HG03457 (cell line): ENCODE data around the gene NELL1.

Experiments used
- ATAC-seq: cut with Tn5 transposase; IDR thresholded peaks from one replicate; pipeline ENCODE4 v1.9.1; 2021; ENCODE audit warnings: moderate number of reproducible peaks; ENCODE audit not compliant: unreplicated experiment

Gene NELL1

DNA sequence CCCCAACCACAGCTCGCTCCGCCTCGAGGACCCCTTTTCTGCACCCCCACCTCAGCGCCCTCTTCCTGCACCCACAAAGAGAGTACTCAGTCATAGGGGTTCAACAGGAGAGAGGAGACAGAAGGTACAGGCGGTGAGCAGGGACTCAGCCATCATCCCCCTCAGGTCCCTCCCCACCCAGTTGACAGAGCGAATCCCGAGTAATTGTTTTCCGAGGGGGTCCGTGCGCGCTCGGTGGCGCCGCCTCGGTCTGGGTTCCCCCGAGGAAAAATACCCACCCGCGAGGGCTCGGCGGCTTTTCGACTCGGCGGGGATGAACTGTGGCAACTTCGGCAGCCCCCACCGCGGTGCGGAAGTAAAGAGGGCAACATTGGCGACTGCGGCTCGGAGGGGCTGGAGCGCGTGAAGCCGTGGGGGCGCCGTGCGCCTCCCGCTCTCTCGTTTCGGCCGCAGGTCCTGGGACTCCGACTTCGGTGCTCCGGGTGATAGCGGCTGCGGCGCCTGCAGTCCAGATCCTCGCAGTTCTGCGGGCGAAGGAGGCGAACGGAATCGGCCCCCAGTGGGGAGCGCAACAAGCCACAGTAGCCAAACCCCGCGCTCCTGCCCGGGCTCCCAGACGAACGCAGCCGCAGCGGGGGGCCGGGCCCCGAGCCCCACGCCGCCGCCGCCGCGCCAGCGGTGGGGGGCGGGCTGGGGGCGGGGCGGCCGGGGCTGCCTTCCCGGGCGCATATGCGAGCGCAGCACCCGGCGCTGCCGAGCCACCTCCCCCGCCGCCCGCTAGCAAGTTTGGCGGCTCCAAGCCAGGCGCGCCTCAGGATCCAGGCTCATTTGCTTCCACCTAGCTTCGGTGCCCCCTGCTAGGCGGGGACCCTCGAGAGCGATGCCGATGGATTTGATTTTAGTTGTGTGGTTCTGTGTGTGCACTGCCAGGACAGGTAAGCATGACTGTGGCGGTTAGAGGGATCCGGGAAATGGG lies at the start of gene NELL1:
Gene NELL1, plus strand, starts transcription at position 743 of the 976 bp plus-strand sequence.
- ATAC-seq = no peak

DNA sequence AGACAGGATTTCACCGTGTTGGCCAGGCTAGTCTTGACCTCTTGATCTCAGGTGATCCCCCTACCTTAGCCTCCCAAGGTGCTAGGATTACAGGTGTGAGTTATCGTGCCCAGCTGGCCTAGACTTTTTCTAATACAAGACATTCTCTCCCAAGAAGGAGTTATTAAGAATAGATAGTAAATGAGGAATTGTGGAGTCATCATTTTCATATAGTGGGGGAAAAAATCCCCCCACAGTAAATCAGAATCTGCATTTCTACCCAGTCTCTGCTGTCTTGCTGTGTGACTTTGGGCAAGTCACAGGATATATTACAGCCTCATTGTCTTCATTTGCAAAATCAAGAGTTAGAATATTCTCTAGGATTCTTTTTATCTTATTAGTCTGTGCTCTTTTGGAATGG lies 48.4 kb upstream of the NELL1 start:
- no peak for ATAC-seq

DNA sequence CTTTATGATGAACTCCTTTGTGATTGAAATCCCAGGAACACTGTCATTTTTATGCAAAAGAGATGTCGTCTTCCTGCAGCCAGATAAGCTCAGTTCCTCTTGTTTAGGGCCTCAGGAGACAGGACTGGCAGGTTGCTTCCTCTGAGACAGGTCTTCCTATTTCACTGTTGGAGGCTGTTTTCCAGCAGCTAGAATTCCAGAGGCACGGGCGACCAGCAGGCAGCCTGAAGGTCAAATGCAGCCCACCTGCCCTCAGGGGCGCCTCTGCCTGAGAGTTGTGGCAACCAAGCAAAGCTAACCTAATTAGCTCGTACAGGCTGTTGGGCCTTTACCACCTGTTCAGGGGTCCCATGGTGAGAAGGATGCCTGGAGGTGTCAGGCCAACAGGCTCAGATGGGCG lies 47.7 kb upstream of the NELL1 start:
- ATAC-seq = no peak

DNA sequence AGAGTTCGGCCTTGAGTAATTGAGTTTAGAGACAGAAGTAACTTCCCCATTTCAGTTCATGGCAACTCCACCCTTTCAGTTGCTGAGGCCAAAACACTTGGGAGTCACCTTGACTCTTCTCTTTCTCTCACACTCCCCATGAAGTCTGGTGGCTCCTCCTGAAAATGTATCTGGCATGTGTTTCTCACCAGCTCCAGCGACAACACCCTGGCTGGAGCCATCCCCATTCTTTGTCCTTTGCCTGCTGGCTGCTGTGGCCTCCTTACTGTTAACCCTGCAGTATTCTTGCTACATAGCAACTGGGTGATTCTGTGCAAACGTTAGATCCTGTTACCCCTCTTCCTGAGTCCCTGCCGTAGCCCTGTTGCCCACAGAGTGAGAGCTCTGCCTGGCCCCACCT lies 46.1 kb upstream of the NELL1 start:
- ATAC-seq = no peak

DNA sequence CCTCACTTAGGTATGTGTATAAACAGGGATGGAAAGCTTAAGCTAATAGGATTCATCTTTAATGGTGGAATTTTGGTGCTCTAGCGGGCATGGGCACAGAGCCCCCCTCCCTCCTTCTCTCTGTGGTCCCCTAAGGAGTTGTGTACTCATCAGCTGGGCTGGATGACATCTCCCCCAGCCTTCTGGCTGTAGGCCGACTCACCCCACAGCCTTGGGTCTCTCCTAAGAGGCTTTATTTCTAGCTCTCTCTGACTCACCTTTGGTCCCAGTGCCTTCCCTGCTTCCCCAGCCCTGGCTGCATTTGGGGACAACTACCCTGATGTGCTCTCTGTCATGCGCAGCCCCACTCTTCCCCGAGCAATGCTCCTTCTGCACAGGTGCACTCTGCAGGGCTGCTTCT lies 43.1 kb upstream of the NELL1 start:
- no peak for ATAC-seq

DNA sequence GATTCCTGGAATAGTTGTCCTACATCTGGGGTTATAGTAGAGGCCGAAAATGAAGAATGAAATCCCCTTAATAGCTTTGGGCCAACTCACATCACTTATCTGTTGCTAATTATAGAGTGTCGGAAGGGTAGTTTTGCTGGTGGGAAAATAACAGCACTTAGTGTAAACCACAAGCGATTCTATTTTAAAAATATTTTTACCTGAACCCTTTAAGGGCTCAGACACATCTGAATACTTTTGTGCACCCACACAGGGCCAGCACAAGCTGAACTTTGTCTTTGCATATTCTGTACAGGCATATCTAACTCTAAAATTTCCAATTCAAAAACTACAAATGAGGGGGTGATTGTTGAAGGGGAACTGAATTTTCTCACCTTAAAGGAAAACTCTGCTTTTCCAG lies 42.4 kb upstream of the NELL1 start:
- no peak for ATAC-seq

DNA sequence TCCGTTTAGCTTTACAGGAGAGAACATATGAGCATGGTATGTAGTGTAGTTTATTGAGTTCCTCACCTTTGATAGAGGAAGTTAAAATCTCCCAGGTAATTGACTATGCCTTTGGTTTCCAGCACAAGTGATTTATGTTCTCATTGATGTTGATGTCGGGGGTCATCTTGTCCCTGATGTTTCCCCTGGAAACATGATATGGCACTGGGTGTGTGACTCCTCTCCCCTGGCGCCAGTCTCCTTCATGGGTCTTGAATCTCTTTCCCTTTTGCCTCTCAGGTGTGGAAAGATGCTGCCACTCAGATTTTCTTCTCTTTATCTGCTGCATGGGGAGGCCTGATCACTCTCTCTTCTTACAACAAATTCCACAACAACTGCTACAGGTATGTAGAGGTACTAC lies 41.7 kb upstream of the NELL1 start:
- no peak for ATAC-seq

DNA sequence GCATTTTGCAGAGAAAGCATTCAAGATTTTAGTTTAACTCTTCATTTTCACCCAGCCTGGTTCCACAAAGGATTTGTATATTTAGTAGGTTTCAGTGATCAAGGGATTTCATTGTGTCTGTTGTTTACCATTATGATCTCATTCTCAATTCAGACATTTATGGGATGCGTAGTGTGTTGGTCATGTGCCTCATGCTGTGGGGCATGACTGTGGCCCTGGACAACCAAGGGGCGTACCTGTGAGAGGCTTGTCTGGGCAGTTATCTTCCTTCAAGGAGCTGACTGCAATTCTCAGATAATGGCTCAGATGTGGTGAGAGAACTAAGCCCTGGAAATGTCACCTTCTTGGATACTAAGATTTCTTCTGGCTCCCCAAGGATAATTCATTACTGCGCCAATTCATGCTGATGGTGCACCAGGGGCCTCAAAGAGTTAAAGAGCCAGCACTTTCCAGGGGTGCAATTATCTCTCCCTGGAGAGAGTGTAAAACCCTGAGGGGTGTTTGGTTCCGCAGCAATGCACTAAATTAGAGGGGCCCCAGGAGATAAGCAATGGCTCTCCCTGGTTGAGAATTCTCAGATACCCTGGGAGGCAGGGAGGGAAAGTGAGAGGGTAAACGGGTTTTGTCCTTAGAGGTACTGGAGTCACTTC lies 37.7 kb upstream of the NELL1 start:
- no peak for ATAC-seq

DNA sequence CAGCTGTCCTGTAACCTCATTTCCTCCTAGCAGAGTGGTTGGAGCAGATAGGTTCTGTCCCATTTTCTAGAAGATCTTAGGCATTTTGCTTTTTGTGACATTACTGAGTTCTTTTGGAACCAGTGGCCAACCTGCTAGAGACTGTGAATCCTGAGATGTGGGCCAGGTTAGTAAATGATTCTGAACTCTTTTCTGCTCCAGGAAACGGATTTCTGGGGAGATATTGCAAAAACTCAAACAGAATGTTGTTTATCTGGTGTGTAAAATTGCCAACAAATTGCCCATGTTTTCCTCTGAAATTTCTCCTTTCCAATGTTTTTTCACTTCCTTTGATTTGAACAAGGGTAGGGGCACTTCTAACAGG lies 37.2 kb upstream of the NELL1 start:
- ATAC-seq = no peak

DNA sequence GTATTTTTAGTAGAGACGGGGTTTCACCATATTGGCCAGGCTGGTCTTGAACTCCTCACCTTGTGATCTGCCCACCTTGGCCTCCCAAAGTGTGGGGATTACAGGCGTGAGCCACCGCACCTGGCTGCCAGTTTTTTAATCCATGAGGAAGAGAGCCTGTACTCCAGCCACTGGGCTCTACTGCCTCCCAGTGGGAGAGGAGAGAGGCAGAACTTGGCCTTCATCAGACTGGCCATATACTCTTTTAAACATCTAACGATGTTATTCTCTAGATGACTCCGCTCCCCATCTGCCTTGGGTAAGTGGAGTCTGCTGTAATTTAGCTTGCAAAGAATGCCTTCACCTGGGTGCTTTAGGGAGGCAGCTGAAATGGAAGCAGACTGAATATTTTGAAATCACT lies 35.3 kb upstream of the NELL1 start:
- no peak for ATAC-seq

DNA sequence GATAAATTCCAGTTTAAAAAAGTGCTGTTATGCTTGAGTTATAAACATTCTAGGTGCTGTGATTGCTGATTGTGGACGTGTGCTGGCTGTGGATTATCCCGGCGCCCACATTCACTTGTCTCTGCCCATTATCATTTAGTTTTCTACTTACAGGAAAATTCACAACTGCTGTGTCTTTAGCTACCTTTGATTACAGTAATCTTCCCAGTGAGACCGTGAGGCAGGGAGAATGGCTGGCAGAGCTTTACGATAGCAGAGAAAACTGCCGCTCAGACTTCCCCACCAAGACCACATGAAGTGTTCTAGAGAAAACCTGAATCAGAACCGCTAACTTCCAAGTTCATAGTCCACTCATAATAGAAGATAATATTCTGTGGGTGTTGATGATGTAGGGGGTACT lies 34.6 kb upstream of the NELL1 start:
- ATAC-seq = no peak

DNA sequence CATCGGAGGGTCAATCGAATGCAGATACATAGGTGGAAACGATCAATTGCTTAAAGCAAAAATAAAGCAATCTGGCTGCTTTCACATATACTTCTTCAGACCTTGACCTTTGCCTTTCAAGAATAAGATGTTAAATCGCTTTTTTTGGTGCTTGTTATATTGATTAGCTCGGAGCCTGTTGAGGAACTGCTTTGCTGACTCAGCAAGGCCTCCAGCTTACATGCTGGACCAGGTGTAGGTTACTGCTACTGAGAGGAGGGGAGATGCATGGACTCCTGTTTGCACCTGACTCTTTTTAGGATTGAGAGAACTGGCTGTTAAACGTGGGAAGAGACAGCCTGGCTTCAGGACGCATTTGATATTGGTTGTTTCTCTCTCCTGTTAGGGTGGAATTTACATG lies 31.3 kb upstream of the NELL1 start:
- ATAC-seq = no peak

DNA sequence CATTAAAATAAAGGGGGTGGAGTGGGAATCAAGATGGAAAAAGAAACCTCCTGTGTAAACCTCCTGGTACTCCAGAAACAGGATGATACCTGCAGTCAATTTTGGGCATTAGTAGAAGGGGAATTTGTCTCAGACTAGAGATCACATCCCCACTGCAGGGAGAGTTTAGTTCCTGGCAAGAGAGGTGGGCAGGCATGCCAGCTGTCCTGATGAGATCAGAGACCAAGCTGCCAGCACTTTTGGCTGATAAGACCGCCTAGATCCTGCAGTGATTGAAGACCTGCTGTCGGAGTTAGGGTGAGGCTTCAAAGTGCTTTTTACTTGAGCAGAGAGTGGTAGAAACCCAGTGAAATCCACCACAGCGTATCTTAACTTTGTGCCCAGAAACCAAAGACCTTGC lies 29.7 kb upstream of the NELL1 start:
- no peak for ATAC-seq

DNA sequence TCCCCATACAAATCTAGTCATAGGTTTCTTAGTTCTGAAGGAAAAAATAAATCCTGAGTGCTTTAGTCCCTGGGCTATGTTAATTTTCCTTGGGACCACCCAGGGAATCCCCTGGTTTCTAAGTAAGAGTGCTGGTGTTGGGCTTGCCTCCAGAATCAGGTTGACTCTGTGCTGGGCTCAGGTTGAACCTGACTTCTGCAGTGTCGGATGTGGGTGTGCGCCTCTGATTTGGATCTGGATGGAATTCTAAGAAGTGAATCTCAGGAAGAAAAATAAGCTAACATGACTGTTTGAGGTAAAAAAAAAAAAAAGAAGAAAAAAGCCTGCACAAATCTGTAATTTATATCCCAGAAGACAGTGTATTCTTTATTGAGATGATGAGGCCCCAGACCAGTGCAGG lies 29.0 kb upstream of the NELL1 start:
- ATAC-seq = no peak

DNA sequence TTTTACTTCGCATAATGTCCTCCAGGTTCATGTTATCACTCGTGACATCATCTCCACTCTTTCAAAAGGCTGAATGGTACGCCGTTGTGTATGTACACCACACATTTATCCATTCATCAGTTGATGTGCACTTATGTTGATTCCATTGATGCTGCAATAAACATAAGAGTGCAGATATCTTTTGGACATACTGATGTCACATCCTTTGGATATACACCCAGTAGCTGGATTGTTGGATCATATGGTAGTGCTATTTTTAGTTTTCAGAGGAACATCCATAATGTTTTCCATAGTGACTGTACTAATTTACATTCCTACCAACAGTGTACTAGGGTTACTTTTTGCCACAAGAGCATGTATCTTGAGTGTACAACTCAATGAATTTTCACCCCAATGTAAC lies 25.0 kb upstream of the NELL1 start:
- no peak for ATAC-seq

DNA sequence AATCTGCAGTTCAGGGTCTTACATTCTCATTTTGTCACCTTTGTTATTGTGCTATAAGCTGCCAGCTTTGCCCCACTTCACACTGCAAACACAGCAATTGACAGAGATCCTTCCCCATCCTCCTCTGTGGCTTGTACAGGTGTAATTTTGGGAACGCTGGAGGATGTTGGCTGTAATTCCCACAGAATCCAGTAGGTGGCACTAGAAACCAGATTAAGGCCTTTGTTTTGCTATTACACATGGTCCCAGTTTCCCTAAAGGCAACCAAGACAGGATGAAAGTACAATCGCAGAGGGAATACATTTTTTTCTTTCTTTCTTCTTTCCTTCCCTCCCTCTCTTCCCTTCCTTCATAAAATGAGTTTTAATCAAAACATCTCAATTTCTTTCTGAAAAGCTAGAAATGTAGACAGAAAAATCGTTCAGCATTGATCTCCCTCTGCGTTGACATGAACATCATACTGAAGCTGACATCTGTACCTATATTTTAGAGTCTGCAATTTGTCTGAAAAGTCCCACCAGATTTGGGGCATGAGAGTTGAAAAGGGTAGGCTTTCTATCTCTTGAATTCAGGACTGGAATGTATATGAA lies 21.3 kb upstream of the NELL1 start:
- no peak for ATAC-seq

DNA sequence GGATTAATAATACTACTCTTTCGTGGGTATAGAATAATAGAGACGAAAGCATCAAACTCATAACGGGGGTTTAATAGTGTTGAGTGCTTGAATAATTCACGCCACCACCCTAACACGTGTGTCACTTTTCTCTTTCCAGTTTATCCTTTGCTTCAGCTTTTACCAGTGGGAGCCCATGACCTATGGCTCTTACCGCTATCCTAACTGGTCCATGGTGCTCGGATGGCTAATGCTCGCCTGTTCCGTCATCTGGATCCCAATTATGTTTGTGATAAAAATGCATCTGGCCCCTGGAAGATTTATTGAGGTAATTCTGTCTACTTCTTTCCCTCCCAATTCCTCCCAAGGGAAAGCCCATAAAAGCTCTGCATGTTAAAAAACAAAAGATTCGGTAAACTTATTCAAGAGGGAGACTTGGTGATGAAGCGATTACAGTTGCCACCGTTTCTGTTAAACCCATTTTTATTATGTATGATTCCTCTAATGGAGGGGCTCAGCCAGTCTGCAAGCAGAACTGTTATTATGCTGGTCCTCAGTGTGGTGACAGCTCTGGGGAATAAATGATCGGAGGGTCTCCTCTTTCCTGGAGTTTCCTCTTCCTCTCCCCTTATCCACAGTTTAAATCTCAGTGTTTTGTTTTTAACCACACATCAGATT lies 17.1 kb upstream of the NELL1 start:
- ATAC-seq = no peak

DNA sequence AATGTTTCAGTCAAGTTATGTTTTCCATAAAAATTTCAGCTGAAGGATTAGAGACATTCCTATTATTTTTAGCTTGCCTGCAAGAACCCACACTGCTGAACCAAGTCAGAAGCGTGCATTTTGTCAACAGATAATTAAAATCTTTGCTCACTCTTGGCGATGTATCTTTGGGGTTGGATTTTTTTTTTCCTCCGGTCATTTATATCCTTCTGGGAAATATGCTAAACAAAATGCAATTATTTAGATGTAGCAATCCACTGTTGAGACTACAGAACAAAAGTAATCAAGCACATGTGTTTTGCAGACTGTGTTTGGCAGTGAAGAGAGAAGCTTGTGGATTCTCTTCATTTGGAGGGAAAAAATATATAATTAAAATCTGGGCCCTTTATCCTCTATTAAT lies 15.3 kb upstream of the NELL1 start:
- no peak for ATAC-seq

DNA sequence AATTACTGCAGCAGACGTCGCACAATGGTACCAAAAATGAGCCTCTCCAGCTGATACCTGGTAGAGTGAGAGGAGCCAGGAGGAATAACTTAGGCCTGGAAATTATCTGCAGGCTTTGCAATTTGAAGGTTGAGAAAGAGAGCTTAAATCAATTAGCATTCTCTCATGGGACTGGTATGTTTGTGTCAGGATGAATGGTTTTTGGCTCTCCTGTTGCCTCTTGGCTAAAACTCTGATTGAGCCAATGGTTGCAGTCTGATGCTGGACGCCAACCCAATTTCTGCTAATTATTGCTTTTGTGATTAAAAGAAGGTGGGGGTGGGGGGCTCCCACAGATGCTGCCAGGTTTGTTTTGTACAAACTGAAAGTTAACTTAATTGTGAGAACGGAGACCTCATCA lies 12.5 kb upstream of the NELL1 start:
- ATAC-seq = no peak

DNA sequence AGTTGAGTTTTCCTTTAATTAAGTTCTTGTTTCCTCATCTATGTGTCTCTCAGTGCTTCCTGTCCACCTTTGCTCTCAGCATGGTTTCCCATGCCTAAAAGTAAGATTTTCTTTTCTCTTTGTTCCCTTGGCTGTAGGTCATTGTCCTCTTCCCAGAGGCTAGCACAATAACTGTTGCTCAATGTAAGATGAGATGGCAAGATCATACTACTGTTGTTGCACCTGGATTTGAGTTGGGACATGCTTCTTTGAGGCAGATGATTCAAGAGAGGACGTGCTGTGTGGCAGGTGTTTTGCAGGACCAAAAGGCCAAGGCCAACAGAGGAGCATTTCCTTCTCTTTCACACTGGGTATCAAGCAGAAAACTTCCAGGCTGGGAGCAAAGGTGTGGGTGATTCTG lies 11.3 kb upstream of the NELL1 start:
- ATAC-seq = no peak

DNA sequence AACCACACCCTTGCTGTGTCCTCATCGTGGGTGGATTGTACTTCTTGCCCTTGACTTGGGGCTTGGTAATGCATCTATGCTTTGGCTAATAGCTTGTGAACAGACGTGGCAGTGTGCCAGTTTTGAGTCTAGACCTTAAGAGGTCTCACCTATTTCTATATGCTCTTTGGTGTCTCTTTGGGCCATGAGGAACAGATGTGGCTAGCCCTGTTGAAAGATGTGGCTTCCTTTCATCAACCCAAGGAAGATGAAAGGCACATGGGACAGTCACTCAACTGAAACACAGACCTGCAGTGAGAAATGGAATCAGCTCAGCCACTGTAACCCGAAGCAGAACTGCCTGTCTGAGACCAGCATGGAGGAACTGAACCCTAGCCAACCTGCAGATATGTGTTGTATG lies 7.9 kb upstream of the NELL1 start:
- no peak for ATAC-seq

DNA sequence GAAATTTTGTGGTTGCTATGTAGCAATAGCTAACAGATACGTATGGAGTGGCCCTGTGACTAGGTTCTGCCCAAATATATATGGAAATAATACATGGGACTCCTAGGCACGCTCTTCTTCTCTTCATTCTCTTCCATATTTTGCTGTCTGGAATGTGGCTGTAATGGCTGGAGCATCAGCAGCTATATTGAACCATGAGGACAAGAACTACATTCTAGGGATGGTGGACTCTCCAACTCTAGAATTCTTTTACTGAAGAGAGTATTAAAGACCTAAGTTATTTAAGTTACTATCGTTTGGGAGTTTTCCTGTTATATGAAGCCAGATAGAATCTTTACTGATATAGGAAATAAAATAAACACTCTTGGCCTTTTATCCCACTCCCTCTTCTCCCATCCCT lies 7.5 kb upstream of the NELL1 start:
- ATAC-seq = no peak
